Hypothalamus (tissue), 51 donors: ENCODE data around the gene SPATA20.
A peak's percentile ranks its signal among the peaks of the same experiment; 100 is the strongest.

Experiments used
- DNase-seq, 51 donors: peaks; one replicate each; lab custom pipeline; 2025; lab: John Stamatoyannopoulos, UW

Gene SPATA20

GRCh38 chr17:50538549-50539410 is 8.2 kb upstream of the SPATA20 start:
- DNase-seq = no peak

GRCh38 chr17:50539762-50540559 is 7.0 kb upstream of the SPATA20 start:
- DNase-seq = no peak

GRCh38 chr17:50540560-50541401 is 6.2 kb upstream of the SPATA20 start:
- DNase-seq = no peak

GRCh38 chr17:50541402-50541715 is 5.6 kb upstream of the SPATA20 start:
- DNase-seq = peak in 2 of 51 donors; percentile 38 to 50

- DNase-seq = peak; percentile 26 to 91 (median 77)
These were observed 5.0 kb upstream of the SPATA20 start for GRCh38 chr17:50541716-50542688.

- no peak for DNase-seq
These were observed 3.9 kb upstream of the SPATA20 start for GRCh38 chr17:50542795-50543774.

GRCh38 chr17:50544516-50544915 is 2.5 kb upstream of the SPATA20 start:
- no peak for DNase-seq

GRCh38 chr17:50545311-50545710 is 1.7 kb upstream of the SPATA20 start:
- DNase-seq = no peak

- DNase-seq = no peak
These were observed 306 bp upstream of the SPATA20 start for GRCh38 chr17:50546701-50547034.

- no peak for DNase-seq
These were observed 736 bp downstream of the SPATA20 start for GRCh38 chr17:50547736-50548083.

- DNase-seq = no peak
These were observed 1.9 kb downstream of the SPATA20 start for GRCh38 chr17:50548831-50549230.

GRCh38 chr17:50549256-50549941 is 2.4 kb downstream of the SPATA20 start:
- DNase-seq = no peak

- DNase-seq = no peak
These were observed 3.0 kb downstream of the SPATA20 start for GRCh38 chr17:50549969-50550368.

- DNase-seq = peak in 47 of 51 donors; percentile 9 to 86 (median 65)
These were observed 3.9 kb downstream of the SPATA20 start for GRCh38 chr17:50550661-50551432.

GRCh38 chr17:50551433-50551815 is 4.5 kb downstream of the SPATA20 start:
- DNase-seq = no peak

- DNase-seq = no peak
These were observed 4.9 kb downstream of the SPATA20 start for GRCh38 chr17:50551884-50552283.

- DNase-seq = no peak
These were observed 7.2 kb downstream of the SPATA20 start for GRCh38 chr17:50554201-50554600.
